Esophagus squamous epithelium (tissue), 5 donors: Measurements from ENCODE around the gene HMGXB3. TPM values are rescaled to one million over a fixed set of nuclear protein-coding genes. Genes with fewer than 3 reads are reported as not detected.
A peak's percentile ranks its signal among the peaks of the same experiment; 100 is the strongest.

ENCODE experiments used
- DNase-seq: peaks from one replicate; lab custom pipeline; 2025; lab: John Stamatoyannopoulos, UW
- H3K27ac ChIP-seq, 4 donors: fragments of 200-600 bp; sonication (generic); one replicate each; pipeline ENCODE4 v1.5.1; 2016 to 2019; ENCODE audit warnings: mild to moderate bottlenecking in 1 of 4
- H3K27me3 ChIP-seq, 4 donors: fragments of 200-600 bp; sonication (generic); 1 replicate in 3 of 4; 2 replicates in 1 of 4; pipeline versions ENCODE4 v1.5.1 to v1.6.0; 2017 to 2021; ENCODE audit warnings: antibody characterized with exemption in 1 of 4
- H3K36me3 ChIP-seq, 3 donors: fragments of 200-600 bp; sonication (generic); one replicate each; pipeline ENCODE4 v1.5.1; 2016 to 2019
- H3K4me1 ChIP-seq, 3 donors: fragments of 200-600 bp; sonication (generic); one replicate each; pipeline ENCODE4 v1.5.1; 2017 to 2019
- H3K4me3 ChIP-seq, 4 donors: fragments of 200-600 bp; sonication (generic); 1 replicate in 3 of 4; 2 replicates in 1 of 4; pipeline ENCODE4 v1.5.1; 2016 to 2019; ENCODE audit warnings: mild to moderate bottlenecking in 2 of 4, moderate library complexity in 1 of 4
- H3K9me3 ChIP-seq, 3 donors: fragments of 200-600 bp; sonication (generic); one replicate each; pipeline ENCODE4 v1.5.1; 2016 to 2019
- CTCF ChIP-seq, 6 experiments: fragments of 450-650 bp in 4 of 6; fragments of 200-600 bp in 2 of 6; sonication (generic) in 2 of 6; IDR thresholded peaks; one replicate each; pipeline ENCODE4 v1.5.1; 2016 to 2019; ENCODE audit warnings: antibody characterized with exemption in 6 of 6, mild to moderate bottlenecking in 4 of 6, moderate library complexity in 4 of 6
- POLR2A ChIP-seq, 4 donors: fragments of 450-650 bp; IDR thresholded peaks; one replicate each; pipeline ENCODE4 v1.6.1; 2017; ENCODE audit warnings: antibody characterized with exemption in 4 of 4, mild to moderate bottlenecking in 4 of 4, moderate library complexity in 3 of 4
- WGBS, 2 donors: methylation state at CpG; one replicate each; pipeline ENCODE4 v1.1.5; 2018; 5-methylcytosine and 5-hydroxymethylcytosine counted together
- intact Hi-C: fragments of 100-400 bp; cut with DNase I; formaldehyde crosslinking; loops from one replicate; pipeline ENCODE4 v1.15.0; 2022
- total RNA-seq, 4 donors: library from RNA; depleted of rRNA; stranded (reverse); fragments of >200 nt; gene quantifications; one replicate each; pipeline ENCODE4 v1.1.0, GENCODE V29; 2016
- donor health status: DM: yes; HTN: yes; CAD: no.

The HMGXB3 gene
- total RNA-seq, 4 donors from 2014 or later = 12.4 to 26.3 (median 20.5) TPM

- no peak for DNase-seq
- 88 to 92% methylated on average over 12 of the region's 14 CpGs for WGBS, 2 donors
Measured at GRCh38 chr5:150055326-150056074, 55.0 kb downstream of the HMGXB3 start.

GRCh38 chr5:150056075-150056443 lies 55.5 kb downstream of the HMGXB3 start:
- no peak overlapping the region for H3K27ac ChIP-seq
- H3K4me3 ChIP-seq = no peak overlapping the region
- H3K9me3 ChIP-seq = no peaks in the 10 kb centered on the region
- no peak for DNase-seq
- no peak for TF ChIP-seq POLR2A (IDR thresholded peaks at IDR 0.05)
- TF ChIP-seq CTCF (IDR thresholded peaks at IDR 0.05) = no peak
- H3K36me3 ChIP-seq = peaks cover 15 to 48% (median 33%) of the 10 kb centered on the region in 3 donors
- WGBS, 2 donors = 92 to 100% methylated on average over 6 to 8 of the region's 9 CpGs
- peaks cover 0 to 8% (median 0%) of the 10 kb centered on the region in 3 donors for H3K4me1 ChIP-seq
- no peaks in the 10 kb centered on the region for H3K27me3 ChIP-seq
- intact Hi-C loops = no loop called here

More at GRCh38 chr5:150055326-150056074, 55.0 kb downstream of the HMGXB3 start:
- Histone ChIP-seq H3K4me1 (peaks cover 0 to 13% (median 0%) of the 10 kb centered on the region in 3 donors), H3K27ac (no peak overlapping the region), H3K36me3 (peaks cover 20 to 54% (median 33%) of the 10 kb centered on the region in 3 donors), H3K4me3 (no peak overlapping the region), H3K9me3 (no peaks in the 10 kb centered on the region), H3K27me3 (no peaks in the 10 kb centered on the region)
- TF ChIP-seq CTCF (IDR thresholded peaks at IDR 0.05) = no peak
- no peak for TF ChIP-seq POLR2A (IDR thresholded peaks at IDR 0.05)
- intact Hi-C loops = no loop called here

GRCh38 chr5:150057052-150057451 lies 56.5 kb downstream of the HMGXB3 start:
- Histone ChIP-seq H3K9me3 (no peaks in the 10 kb centered on the region), H3K27ac (peak overlapping the region in 1 of 4 donors; percentile 9), H3K4me3 (no peak overlapping the region), H3K27me3 (no peaks in the 10 kb centered on the region), H3K36me3 (peaks cover 6 to 38% (median 24%) of the 10 kb centered on the region in 3 donors), H3K4me1 (peaks cover 0 to 5% (median 0%) of the 10 kb centered on the region in 3 donors)
- intact Hi-C loops = no loop called here
- 47 to 72% methylated on average over 4 of the region's 8 CpGs for WGBS, 2 donors
- no peak for DNase-seq
- TF ChIP-seq POLR2A (IDR thresholded peaks at IDR 0.05) = no peak
- TF ChIP-seq CTCF (IDR thresholded peaks at IDR 0.05) = no peak

GRCh38 chr5:150057511-150057910 lies 57.0 kb downstream of the HMGXB3 start:
- TF ChIP-seq CTCF (IDR thresholded peaks at IDR 0.05) = no peak
- no peak for TF ChIP-seq POLR2A (IDR thresholded peaks at IDR 0.05)
- WGBS, 2 donors = 86 to 88% methylated on average over 2 of the region's 2 CpGs
- Histone ChIP-seq H3K4me1 (peaks cover 0 to 5% (median 0%) of the 10 kb centered on the region in 3 donors), H3K27ac (peak overlapping the region in 1 of 4 donors; percentile 9), H3K9me3 (no peaks in the 10 kb centered on the region), H3K4me3 (no peak overlapping the region), H3K27me3 (no peaks in the 10 kb centered on the region), H3K36me3 (peaks cover under 1 to 34% (median 19%) of the 10 kb centered on the region in 3 donors)
- intact Hi-C loops = no loop called here
- no peak for DNase-seq

- WGBS, 2 donors = 72 to 76% methylated on average over 4 to 5 of the region's 5 CpGs
- Histone ChIP-seq H3K27ac (no peak overlapping the region), H3K4me3 (no peak overlapping the region), H3K36me3 (peaks cover 0 to 29% (median 14%) of the 10 kb centered on the region in 3 donors), H3K27me3 (no peaks in the 10 kb centered on the region), H3K4me1 (peaks cover 0 to 5% (median 0%) of the 10 kb centered on the region in 3 donors), H3K9me3 (no peaks in the 10 kb centered on the region)
- DNase-seq = no peak
- no peak for TF ChIP-seq CTCF (IDR thresholded peaks at IDR 0.05)
- intact Hi-C loops = no loop called here
Measured at GRCh38 chr5:150057996-150058395, 57.5 kb downstream of the HMGXB3 start.
